Spleen (tissue), 11 donors: ENCODE results near the gene STEAP4. TPM values are rescaled to one million over a fixed set of nuclear protein-coding genes. Genes with fewer than 3 reads are reported as not detected.
A peak's percentile ranks its signal among the peaks of the same experiment; 100 is the strongest.

ENCODE experiments used
- DNase-seq: peaks from one replicate; pipeline ENCODE4 v3.0.0-alpha.2; 2020
- H3K27ac ChIP-seq, 8 donors: fragments of 200-600 bp; sonication (generic) in 7 of 8; 1 replicate in 4 of 8; 2 replicates in 4 of 8; pipeline versions ENCODE4 v1.5.0 to v1.8.0; 2016 to 2021; ENCODE audit warnings: inconsistent platforms in 4 of 8, mild to moderate bottlenecking in 4 of 8, moderate library complexity in 1 of 8
- H3K27me3 ChIP-seq, 7 donors: fragments of 200-600 bp; sonication (generic) in 6 of 7; replicated peaks in 1 of 7; 1 replicate in 4 of 7; 2 replicates in 3 of 7; pipeline versions ENCODE4 v1.5.0 to v1.8.0; 2016 to 2021; ENCODE audit warnings: inconsistent platforms in 3 of 7, mild to moderate bottlenecking in 1 of 7
- H3K36me3 ChIP-seq, 6 donors: fragments of 200-600 bp; sonication (generic) in 5 of 6; 1 replicate in 4 of 6; 2 replicates in 2 of 6; pipeline versions ENCODE4 v1.5.0 to v1.8.0; 2016 to 2021; ENCODE audit warnings: inconsistent platforms in 2 of 6
- H3K4me1 ChIP-seq, 6 donors: fragments of 200-600 bp; sonication (generic) in 5 of 6; 1 replicate in 3 of 6; 2 replicates in 3 of 6; pipeline versions ENCODE4 v1.5.0 to v1.8.0; 2016 to 2021; ENCODE audit warnings: inconsistent platforms in 3 of 6
- H3K4me3 ChIP-seq, 8 donors: fragments of 200-600 bp; sonication (generic) in 7 of 8; 1 replicate in 4 of 8; 2 replicates in 4 of 8; pipeline versions ENCODE4 v1.5.0 to v1.8.0; 2016 to 2021; ENCODE audit warnings: inconsistent platforms in 4 of 8, mild to moderate bottlenecking in 4 of 8, moderate library complexity in 2 of 8
- H3K9me3 ChIP-seq, 8 donors: fragments of 200-600 bp; sonication (generic) in 7 of 8; 1 replicate in 4 of 8; 2 replicates in 4 of 8; pipeline versions ENCODE4 v1.5.0 to v1.8.0; 2016 to 2021; ENCODE audit warnings: inconsistent platforms in 4 of 8
- POLR2A ChIP-seq, 3 donors: fragments of 450-650 bp; IDR thresholded peaks; one replicate each; pipeline ENCODE4 v1.5.1; 2017; ENCODE audit warnings: antibody characterized with exemption in 3 of 3, mild to moderate bottlenecking in 1 of 3
- POLR2AphosphoS5 ChIP-seq, 3 donors: sonication (generic); formaldehyde crosslinking; IDR thresholded peaks; one replicate each; pipeline ENCODE4 v1.5.1; 2017; ENCODE audit warnings: antibody characterized with exemption in 3 of 3
- WGBS, 5 donors: extraction: QIAGEN DNeasy Blood & Tissue Kit in 3 of 5; methylation state at CpG; one replicate each; pipeline versions ENCODE4 v1.1.5 to v1.1.7; 2013 to 2018; 5-methylcytosine and 5-hydroxymethylcytosine counted together
- intact Hi-C: fragments of 100-400 bp; cut with DNase I; formaldehyde crosslinking; loops from one replicate; pipeline ENCODE4 v1.15.0; 2023; ENCODE audit warnings: low total_unique reads
- polyA plus RNA-seq, 3 donors: library from polyadenylated mRNA; stranded (reverse); fragments of 200-250 nt; gene quantifications; one replicate each; pipeline ENCODE4 v1.2.1, GENCODE V29; 2013
- total RNA-seq, 7 donors: library from RNA; depleted of rRNA in 3 of 7; stranded (reverse); fragments of >200 nt in 3 of 7; fragmentation: NEBNext Ultra II Directional in 4 of 7; extraction: Animal tissue kit (Norgen Biotek cat#: 25700) in 4 of 7; gene quantifications; one replicate each; pipeline versions ENCODE4 v1.1.0 to v1.2.1, GENCODE V29; 2016 to 2021
- TF ChIP-seq, protein P1 (sequence below), 11 experiments: fragments of 200-600 bp in 7 of 11; fragments of 450-650 bp in 4 of 11; sonication (generic) in 4 of 11; IDR thresholded peaks in 8 of 11; conservative IDR thresholded peaks in 3 of 11; 1 replicate in 7 of 11; 2 replicates in 4 of 11; pipeline versions ENCODE4 v1.4.0 to v1.8.0; 2016 to 2021; ENCODE audit warnings: antibody characterized with exemption in 11 of 11, inconsistent platforms in 4 of 11, mild to moderate bottlenecking in 1 of 11
- donor health status: healthy with polysubstance abuse.
- donor health status: DM: no; HTN: no; CAD: no; lungs with moderate emphysema.
- donor health status: DM: no; HTN: no; CAD: no.
- donor health status: Bipolar disorder and iron deficiency.
- donor health status: healthy.
- donor health status: DM: no; HTN: no; CAD: no.
- donor health status: DM: yes; HTN: yes; CAD: no.

STEAP4 gene
- total and polyA plus RNA-seq, 10 donors: 0.50 to 70.7 (median 18.9) TPM

DNA sequence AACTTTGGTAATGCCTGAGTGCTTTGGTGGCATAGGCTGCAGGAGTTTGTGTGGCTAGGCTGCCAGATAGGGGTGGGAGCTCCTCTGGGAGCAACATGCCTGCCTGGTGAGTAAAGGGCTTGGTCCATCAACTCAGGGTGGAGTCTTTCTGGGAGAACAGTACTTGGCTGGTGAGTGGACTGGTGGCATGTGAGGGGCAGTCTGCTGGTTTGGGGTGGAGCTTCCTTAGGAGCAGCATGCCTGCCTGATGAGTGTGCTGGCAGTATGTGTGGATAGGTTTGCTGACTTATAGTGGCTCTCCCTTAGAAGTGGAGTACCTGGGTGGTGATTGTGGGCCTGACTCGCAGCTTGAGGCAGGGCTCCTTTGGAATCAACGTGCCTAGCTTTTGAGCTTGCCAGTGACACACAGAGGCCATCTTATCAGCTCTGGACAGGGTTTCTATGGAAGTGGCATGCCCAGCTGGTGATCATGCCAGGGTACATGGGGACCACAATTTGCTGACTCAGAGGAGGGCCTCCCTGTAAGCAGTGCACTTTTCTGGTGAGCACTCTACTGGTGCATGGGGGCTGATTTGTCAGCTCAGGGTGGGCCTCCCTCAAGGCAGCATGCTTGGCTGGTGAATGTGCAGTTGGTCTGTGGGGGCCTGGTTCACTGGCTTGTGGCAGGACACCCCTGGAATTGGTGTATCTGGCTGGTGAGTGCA is 51.8 kb downstream of the STEAP4 start:
- WGBS, 5 donors: 76 to 88% (median 83%) methylated on average over 1 to 2 of the region's 2 CpGs
- intact Hi-C loops: no loop called here
- H3K36me3 ChIP-seq: no peaks in the 10 kb centered on the region
- DNase-seq: peak; percentile 25
- no peak overlapping the region for H3K4me3 ChIP-seq
- no peak overlapping the region for H3K27ac ChIP-seq
- peaks cover 3 to 33% (median 28%) of the 10 kb centered on the region in 8 donors for H3K9me3 ChIP-seq
- TF ChIP-seq, protein P1, sequence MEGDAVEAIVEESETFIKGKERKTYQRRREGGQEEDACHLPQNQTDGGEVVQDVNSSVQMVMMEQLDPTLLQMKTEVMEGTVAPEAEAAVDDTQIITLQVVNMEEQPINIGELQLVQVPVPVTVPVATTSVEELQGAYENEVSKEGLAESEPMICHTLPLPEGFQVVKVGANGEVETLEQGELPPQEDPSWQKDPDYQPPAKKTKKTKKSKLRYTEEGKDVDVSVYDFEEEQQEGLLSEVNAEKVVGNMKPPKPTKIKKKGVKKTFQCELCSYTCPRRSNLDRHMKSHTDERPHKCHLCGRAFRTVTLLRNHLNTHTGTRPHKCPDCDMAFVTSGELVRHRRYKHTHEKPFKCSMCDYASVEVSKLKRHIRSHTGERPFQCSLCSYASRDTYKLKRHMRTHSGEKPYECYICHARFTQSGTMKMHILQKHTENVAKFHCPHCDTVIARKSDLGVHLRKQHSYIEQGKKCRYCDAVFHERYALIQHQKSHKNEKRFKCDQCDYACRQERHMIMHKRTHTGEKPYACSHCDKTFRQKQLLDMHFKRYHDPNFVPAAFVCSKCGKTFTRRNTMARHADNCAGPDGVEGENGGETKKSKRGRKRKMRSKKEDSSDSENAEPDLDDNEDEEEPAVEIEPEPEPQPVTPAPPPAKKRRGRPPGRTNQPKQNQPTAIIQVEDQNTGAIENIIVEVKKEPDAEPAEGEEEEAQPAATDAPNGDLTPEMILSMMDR (IDR thresholded peaks at IDR 0.05 in 8 of 11, conservative IDR thresholded peaks at IDR 0.05 in 3 of 11): no peak
- TF ChIP-seq POLR2A (IDR thresholded peaks at IDR 0.05): no peak
- TF ChIP-seq POLR2AphosphoS5 (IDR thresholded peaks at IDR 0.05): no peak
- peaks cover 0 to 7% (median 0%) of the 10 kb centered on the region in 7 donors for H3K27me3 ChIP-seq
- no peaks in the 10 kb centered on the region for H3K4me1 ChIP-seq

DNA sequence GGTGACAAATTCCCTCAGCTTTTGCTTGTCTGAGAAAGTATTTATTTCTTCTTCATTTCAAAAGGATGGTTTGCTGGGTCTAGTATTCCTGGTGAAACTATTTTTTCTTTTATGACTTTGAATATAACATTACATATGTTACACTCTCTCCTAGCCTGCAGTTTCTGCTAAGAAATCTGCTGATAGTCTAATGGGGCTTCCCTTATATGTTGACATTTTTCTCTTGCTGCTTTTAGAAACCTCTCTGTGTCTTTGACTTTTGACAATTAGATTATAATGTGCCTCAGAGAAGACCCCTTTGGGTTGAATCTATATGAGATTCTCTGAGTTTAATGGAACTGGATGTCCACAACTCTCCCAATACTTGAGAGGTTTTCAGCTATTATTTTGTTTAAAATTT is 53.1 kb downstream of the STEAP4 start:
- intact Hi-C loops: no loop called here
- no peak for DNase-seq
- H3K4me1 ChIP-seq: no peaks in the 10 kb centered on the region

DNA sequence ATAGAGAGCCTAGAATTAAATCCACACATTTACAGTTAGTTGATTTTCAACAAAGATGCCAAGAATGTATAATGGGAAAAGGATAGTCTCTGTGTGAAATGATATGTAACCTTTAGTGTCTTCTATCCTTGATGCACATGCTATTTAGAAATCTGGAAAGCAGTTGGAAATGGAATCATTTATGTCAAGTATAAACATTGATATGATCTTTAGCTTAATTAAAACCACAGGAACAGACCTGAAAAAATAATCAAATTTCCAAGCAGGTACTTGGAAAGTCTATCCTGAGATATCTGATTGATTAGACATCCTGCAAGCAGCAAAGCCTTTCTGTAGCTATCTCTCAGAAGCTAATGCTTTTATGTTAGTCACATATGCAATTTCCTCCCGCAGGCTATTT is 62.4 kb downstream of the STEAP4 start:
- Histone ChIP-seq H3K4me3 (no peak overlapping the region), H3K36me3 (no peaks in the 10 kb centered on the region), H3K9me3 (no peaks in the 10 kb centered on the region), H3K27ac (no peak overlapping the region), H3K27me3 (no peaks in the 10 kb centered on the region), H3K4me1 (peaks cover 0 to 8% (median 0%) of the 10 kb centered on the region in 6 donors)
- WGBS, 5 donors: 94 to 98% (median 95%) methylated on average over 1 of the region's 1 CpG
- no peak for TF ChIP-seq POLR2A (IDR thresholded peaks at IDR 0.05)
- intact Hi-C loops: no loop called here
- no peak for DNase-seq

More for the DNA sequence above, 53.1 kb downstream of the STEAP4 start:
- H3K9me3 ChIP-seq: peaks cover 3 to 33% (median 28%) of the 10 kb centered on the region in 8 donors
- TF ChIP-seq, protein P1 (IDR thresholded peaks at IDR 0.05 in 8 of 11, conservative IDR thresholded peaks at IDR 0.05 in 3 of 11): no peak
- no peak for TF ChIP-seq POLR2AphosphoS5 (IDR thresholded peaks at IDR 0.05)
- TF ChIP-seq POLR2A (IDR thresholded peaks at IDR 0.05): no peak
- no peaks in the 10 kb centered on the region for H3K36me3 ChIP-seq
- H3K27me3 ChIP-seq: peaks cover 0 to 7% (median 0%) of the 10 kb centered on the region in 7 donors
- H3K4me3 ChIP-seq: no peak overlapping the region
- H3K27ac ChIP-seq: no peak overlapping the region

DNA sequence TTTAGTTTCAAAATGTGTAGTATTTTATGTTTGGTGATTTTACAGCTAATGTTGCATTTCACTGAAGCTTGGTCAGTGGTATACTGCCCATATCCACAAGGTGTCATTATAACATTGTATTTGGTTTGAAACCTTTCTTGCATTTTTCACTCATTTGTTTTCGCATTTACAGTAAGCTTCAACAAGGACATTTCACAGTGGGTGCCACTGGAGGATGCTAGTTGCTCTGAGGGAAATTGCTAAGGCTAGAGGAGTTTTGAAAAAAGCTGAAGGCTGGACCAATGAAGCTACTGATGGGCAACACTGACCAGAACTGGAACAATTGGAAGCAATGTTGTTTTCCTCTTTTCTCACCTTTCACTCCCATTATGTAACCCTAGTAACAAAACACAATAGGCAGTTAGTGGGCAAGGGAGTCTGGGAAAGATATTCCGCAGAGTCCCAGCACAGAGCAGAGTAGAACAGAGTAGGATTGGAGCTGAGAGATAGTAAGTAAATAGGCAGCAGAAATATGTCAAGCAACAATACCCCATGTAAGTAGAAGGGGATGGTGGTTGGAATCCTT is 63.3 kb downstream of the STEAP4 start:
- Histone ChIP-seq H3K9me3 (no peaks in the 10 kb centered on the region), H3K27ac (peak overlapping the region in 1 of 8 donors; percentile 7), H3K4me3 (no peak overlapping the region), H3K36me3 (no peaks in the 10 kb centered on the region), H3K4me1 (peaks cover 0 to 8% (median 0%) of the 10 kb centered on the region in 6 donors), H3K27me3 (no peaks in the 10 kb centered on the region)
- intact Hi-C loops: no loop called here
- TF ChIP-seq, protein P1 (IDR thresholded peaks at IDR 0.05 in 8 of 11, conservative IDR thresholded peaks at IDR 0.05 in 3 of 11): peak; percentile 21 to 84 (median 60)
- TF ChIP-seq POLR2A (IDR thresholded peaks at IDR 0.05) (no peak), POLR2AphosphoS5 (IDR thresholded peaks at IDR 0.05) (no peak)
- DNase-seq: no peak
- WGBS, 5 donors: 31 to 51% (median 44%) methylated on average over 2 of the region's 2 CpGs
